SK-N-MC (cell line): ENCODE results near the gene GIMAP7.

ENCODE experiments used
- DNase-seq: peaks from one replicate; pipeline ENCODE4 v3.0.0-alpha.2; 2011; ENCODE audit warnings: low read depth, low spot score
- H3K27ac ChIP-seq: fragments of 200-600 bp; sonication (generic); 2 replicates; pipeline ENCODE4 v1.5.1; 2016; ENCODE audit warnings: mixed run types
- H3K36me3 ChIP-seq: fragments of 200-600 bp; sonication (generic); 2 replicates; pipeline ENCODE4 v1.6.1; 2017; ENCODE audit warnings: antibody characterized with exemption, low read length, mixed read lengths; ENCODE audit not compliant: insufficient read depth
- H3K4me3 ChIP-seq: fragments of 200-600 bp; sonication (generic); 2 replicates; pipeline ENCODE4 v1.5.1; 2016
- H3K9ac ChIP-seq: fragments of 200-600 bp; sonication (generic); 2 replicates; pipeline ENCODE4 v1.8.0; 2017; ENCODE audit warnings: mixed run types, mixed read lengths; ENCODE audit not compliant: insufficient read length
- H3K9me3 ChIP-seq: fragments of 200-600 bp; sonication (generic); 2 replicates; pipeline ENCODE4 v1.6.1; 2017; ENCODE audit warnings: low read depth, mild to moderate bottlenecking, antibody characterized with exemption, low read length, moderate library complexity, mixed read lengths
- EZH2 ChIP-seq: fragments of 200-600 bp; sonication (generic); IDR thresholded peaks from one replicate; pipeline ENCODE4 v1.6.1; 2017; ENCODE audit warnings: antibody characterized with exemption
- FOXP2 ChIP-seq: optimal IDR thresholded peaks from 2 replicates; pipeline ENCODE3; 2011; ENCODE audit warnings: mild to moderate bottlenecking, moderate library complexity; ENCODE audit not compliant: insufficient read depth; ENCODE audit errors: extremely low read length, control extremely low read depth
- POLR2AphosphoS5 ChIP-seq: IDR thresholded peaks from 2 replicates; pipeline ENCODE4 v1.6.1; 2012; ENCODE audit warnings: mild to moderate bottlenecking, low read depth, low read length, borderline replicate concordance

GIMAP7 gene

DNA sequence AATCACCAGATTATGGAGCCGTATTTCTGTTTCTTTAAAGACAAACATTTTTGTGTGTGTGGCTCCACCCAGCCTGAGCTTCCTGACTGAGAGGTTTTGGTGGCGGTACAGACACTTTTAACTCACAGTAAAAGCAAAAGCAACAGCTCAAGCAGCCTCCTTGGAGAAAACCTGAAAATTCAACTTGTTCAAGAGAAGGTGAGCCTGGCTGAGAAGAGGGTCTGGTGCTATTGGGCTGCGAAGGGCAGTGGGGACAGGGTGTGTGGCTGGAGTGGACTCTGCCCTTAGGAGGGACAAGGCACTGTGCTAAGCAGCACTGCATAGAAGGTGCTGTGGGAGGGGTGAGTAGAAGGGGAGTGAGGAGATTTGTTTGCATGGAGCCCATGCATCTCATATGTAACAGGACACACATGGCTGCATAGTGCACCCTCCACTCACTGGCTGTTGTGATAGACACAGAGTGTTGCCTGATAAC is at the start of gene GIMAP7:
Gene GIMAP7 (plus strand): TSS at position 125 of the 475 bp plus-strand sequence. CDS start 5,103 bp downstream, outside the sequence.
- no peaks in the 10 kb centered on the region for H3K36me3 ChIP-seq
- no peak within 1 kb of the TSS for H3K4me3 ChIP-seq
- H3K27ac ChIP-seq, result no peak within 1 kb of the TSS
- no peak for DNase-seq
- no peak within 1 kb of the TSS for H3K9ac ChIP-seq
- H3K9me3 ChIP-seq, result no peaks in the 10 kb centered on the region
- no peak for TF ChIP-seq POLR2AphosphoS5
- no peak for TF ChIP-seq EZH2
- no peak for TF ChIP-seq FOXP2

DNA sequence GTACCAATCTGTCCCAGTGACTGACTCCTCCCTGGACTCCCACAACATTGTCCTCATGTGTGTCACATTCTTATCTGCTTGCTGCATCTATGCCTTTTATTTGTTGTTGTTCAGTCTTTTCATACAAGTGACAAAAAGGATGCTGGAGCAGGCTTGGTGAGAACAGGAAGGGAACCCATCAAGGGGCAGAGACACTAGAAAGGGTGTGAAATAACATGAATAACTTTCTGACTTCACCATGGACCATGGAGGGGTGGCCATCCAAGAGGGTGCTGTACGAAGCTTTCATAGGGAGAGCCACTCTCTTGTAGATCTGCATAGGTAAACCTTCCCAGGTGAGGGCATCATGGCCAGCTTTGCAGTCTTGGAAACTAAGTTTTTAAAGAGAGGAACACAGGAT is 49.7 kb upstream of the GIMAP7 start:
- no peak overlapping the region for H3K4me3 ChIP-seq
- H3K36me3 ChIP-seq, result no peaks in the 10 kb centered on the region
- no peak for DNase-seq
- no peak overlapping the region for H3K9ac ChIP-seq
- TF ChIP-seq POLR2AphosphoS5 (no peak), FOXP2 (no peak), EZH2 (no peak)
- no peaks in the 10 kb centered on the region for H3K9me3 ChIP-seq
- no peak overlapping the region for H3K27ac ChIP-seq

DNA sequence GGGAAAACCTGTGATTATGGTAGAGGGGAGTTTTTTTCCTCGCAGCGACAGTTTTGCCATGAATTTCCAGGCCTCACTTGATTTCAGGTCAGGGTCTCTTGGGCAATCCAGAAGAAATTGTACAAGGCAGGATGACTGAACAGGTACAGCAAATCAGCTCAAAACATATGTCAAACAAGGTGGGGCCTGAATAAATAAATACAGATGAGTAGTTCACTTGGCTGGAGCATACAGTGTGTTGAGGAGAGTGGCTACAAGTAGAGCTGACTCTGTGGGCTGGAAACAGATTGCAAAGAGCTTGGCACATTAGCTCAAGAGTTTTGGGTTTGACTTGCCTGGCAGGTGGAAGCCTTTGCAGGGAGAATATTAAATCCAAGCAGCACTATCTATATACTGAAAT is 49.3 kb upstream of the GIMAP7 start:
- no peak for DNase-seq
- Histone ChIP-seq H3K4me3 (no peak overlapping the region), H3K36me3 (no peaks in the 10 kb centered on the region), H3K9ac (no peak overlapping the region), H3K9me3 (no peaks in the 10 kb centered on the region), H3K27ac (no peak overlapping the region)
- TF ChIP-seq EZH2 (no peak), POLR2AphosphoS5 (no peak), FOXP2 (no peak)

DNA sequence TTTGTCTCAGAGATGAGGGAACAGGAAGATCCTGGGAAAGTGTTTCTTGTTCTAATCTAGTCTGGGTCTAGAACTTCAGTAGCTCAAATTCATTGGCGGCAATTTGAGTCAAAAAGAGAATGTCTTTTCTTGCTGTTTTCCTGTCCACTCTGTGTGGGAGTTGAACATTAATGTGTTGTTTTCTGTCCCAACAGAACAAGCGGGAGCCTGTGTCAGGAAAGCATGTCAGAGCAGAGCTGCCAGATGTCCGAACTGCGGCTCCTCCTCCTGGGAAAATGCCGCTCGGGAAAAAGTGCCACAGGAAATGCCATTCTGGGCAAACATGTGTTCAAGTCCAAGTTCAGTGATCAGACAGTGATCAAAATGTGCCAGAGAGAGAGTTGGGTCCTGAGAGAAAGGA is 48.2 kb upstream of the GIMAP7 start:
- no peaks in the 10 kb centered on the region for H3K36me3 ChIP-seq
- H3K9ac ChIP-seq, result no peak overlapping the region
- no peak for TF ChIP-seq FOXP2
- no peak for TF ChIP-seq POLR2AphosphoS5
- no peak for TF ChIP-seq EZH2
- no peak overlapping the region for H3K27ac ChIP-seq
- H3K4me3 ChIP-seq, result no peak overlapping the region
- H3K9me3 ChIP-seq, result no peaks in the 10 kb centered on the region
- no peak for DNase-seq

DNA sequence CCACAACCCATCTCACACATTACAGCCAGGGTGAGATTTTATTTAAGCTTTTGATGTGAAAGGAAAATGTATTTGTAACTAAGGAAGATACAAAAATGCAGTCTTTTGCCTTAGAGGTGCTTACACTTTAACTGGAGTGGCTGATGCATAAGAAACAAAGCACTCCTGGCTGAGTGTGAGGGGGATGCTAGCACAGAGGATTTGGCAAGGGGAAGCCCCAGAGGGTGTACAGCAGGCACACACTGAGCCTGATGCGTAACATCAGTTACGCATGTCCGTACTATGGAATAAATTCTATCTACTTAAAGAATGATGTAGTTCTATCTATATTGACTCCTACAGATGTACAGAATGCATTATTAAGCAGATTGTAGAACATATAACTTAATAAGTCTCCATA is 46.4 kb upstream of the GIMAP7 start:
- H3K27ac ChIP-seq, result no peak overlapping the region
- no peaks in the 10 kb centered on the region for H3K36me3 ChIP-seq
- TF ChIP-seq FOXP2 (no peak), POLR2AphosphoS5 (no peak), EZH2 (no peak)
- no peak overlapping the region for H3K4me3 ChIP-seq
- no peaks in the 10 kb centered on the region for H3K9me3 ChIP-seq
- no peak overlapping the region for H3K9ac ChIP-seq
- no peak for DNase-seq

DNA sequence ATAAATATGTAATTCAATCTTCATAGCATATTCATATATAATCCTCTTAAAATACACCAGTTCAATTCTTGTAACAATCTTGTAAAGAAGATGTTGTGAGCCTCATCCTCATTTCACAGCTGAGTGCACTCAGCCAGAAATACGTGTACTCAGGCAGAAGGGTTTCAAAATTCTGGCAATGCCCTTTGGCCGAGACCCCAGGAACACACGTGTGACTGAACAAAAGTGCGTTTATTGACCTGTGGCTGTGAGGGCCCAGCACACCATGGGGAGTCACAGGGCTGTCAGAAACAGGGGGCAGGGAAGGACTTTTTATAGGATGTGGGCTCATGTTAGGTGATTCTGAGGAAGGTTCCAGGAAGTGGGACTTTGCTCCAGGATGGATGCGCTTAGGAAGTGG is 42.8 kb upstream of the GIMAP7 start:
- Histone ChIP-seq H3K9me3 (no peaks in the 10 kb centered on the region), H3K9ac (no peak overlapping the region), H3K27ac (no peak overlapping the region), H3K4me3 (no peak overlapping the region), H3K36me3 (no peaks in the 10 kb centered on the region)
- TF ChIP-seq FOXP2, result no peak
- no peak for TF ChIP-seq POLR2AphosphoS5
- no peak for TF ChIP-seq EZH2
- no peak for DNase-seq

DNA sequence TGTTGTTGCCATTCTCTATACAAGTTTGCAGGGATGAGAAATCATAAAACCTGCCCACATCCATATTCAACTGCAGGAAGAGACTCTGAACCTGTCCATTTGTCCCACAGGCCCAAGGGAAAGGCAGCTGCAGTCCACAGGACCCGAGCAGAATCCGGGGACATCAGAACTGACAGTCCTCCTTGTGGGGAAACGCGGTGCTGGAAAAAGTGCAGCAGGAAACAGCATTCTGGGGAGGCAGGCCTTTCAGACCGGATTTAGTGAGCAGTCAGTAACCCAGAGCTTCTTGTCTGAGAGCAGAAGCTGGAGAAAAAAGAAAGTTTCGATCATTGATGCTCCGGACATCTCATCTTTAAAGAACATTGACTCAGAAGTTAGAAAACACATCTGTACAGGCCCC is 40.8 kb upstream of the GIMAP7 start:
- no peaks in the 10 kb centered on the region for H3K9me3 ChIP-seq
- no peak overlapping the region for H3K9ac ChIP-seq
- H3K27ac ChIP-seq, result no peak overlapping the region
- TF ChIP-seq EZH2, result no peak
- no peak for TF ChIP-seq FOXP2
- TF ChIP-seq POLR2AphosphoS5, result no peak
- no peaks in the 10 kb centered on the region for H3K36me3 ChIP-seq
- H3K4me3 ChIP-seq, result no peak overlapping the region
- no peak for DNase-seq

DNA sequence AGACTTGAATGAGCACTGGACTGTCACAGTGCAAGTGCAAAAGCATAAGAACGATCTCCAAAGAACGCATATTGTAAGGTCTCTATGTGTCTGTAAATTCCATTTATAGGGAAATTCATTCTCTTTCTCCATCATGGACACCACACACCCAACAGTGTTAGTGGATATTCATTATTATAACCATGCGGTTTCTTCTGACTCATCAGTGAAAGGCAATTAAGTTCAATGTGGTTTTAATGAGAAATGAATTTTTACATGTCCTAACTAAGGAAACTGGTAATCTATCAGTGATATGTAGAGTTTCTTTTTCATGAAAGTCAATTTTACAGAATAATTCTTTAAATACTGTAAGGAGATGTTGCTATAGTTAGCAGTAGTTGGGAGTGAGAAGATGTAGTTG is 38.4 kb upstream of the GIMAP7 start:
- TF ChIP-seq POLR2AphosphoS5 (no peak), EZH2 (no peak), FOXP2 (no peak)
- Histone ChIP-seq H3K9ac (no peak overlapping the region), H3K4me3 (no peak overlapping the region), H3K27ac (no peak overlapping the region), H3K9me3 (no peaks in the 10 kb centered on the region), H3K36me3 (no peaks in the 10 kb centered on the region)
- DNase-seq, result no peak
